Loucy (cell line): ENCODE data around the gene GABRB2.

Experiments used
- CTCF ChIP-seq: fragments of 200-600 bp; sonication (generic); conservative IDR thresholded peaks from 2 replicates; pipeline ENCODE4 v1.5.1; 2014; ENCODE audit warnings: mild to moderate bottlenecking, antibody characterized with exemption, low read length
- EZH2phosphoT487 ChIP-seq: fragments of 200-600 bp; IDR thresholded peaks from 2 replicates; pipeline ENCODE4 v1.6.1; 2018; ENCODE audit warnings: antibody characterized with exemption, mild to moderate bottlenecking, moderate library complexity, borderline replicate concordance

- TF ChIP-seq CTCF = no peak
- TF ChIP-seq EZH2phosphoT487 = no peak
These were observed 240.9 kb downstream of the GABRB2 start for GRCh38 chr5:161305601-161306000.
